Testis (tissue), 2 donors: ENCODE data around the gene WDR62.

Experiments
- CTCF ChIP-seq, 3 experiments: fragments of 450-650 bp in 2 of 3; fragments of 200-600 bp in 1 of 3; sonication (generic) in 1 of 3; IDR thresholded peaks; one replicate each; pipeline ENCODE4 v1.5.1; 2016 to 2019; ENCODE audit warnings: antibody characterized with exemption in 3 of 3, mild to moderate bottlenecking in 2 of 3, moderate library complexity in 1 of 3
- POLR2A ChIP-seq: fragments of 450-650 bp; IDR thresholded peaks from one replicate; pipeline ENCODE4 v1.6.1; 2017; ENCODE audit warnings: antibody characterized with exemption, mild to moderate bottlenecking, moderate library complexity

DNA sequence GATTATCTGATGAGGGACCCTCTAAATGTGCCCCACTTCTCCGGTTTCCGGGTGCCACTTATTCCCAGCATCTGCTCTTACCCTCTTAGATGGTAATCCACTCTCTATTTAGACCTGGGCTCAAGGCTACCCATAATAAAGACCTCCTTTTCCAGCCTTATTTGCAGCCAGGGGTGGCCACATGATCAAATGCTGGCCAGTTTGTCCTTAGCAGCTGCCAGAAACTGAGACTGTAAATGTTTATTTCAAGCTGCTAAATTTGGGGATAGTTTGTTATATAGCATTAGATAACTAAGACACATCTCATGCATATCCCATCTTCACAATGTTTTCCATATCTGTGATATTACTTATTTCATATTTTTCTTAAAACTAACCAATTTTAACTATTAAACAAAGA lies 10.7 kb upstream of the WDR62 start:
- TF ChIP-seq CTCF (IDR thresholded peaks at IDR 0.05) (no peak), POLR2A (no peak)
